ENCODE measurements around the gene PKMYT1.

DNA sequence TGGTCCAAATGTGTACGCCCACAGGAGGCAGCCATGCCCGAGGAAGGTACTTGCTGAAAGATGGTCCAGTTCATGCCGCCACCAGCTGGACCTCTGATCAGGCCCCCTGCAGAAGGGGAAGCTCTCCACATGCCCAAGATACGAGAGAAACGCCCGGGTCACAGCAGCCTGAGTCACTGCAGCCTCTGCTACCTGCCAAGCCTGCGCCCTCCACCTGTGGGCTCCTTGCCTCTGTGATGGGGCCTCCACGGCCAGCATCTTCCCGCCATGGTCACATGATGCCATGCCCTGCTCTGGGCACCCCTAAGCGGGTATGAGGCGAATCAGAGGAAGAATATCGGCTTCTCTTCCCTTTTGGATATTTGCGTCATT, 29.9 kb downstream of the PKMYT1 start:
- TF ChIP-seq POLR2A (IDR thresholded peaks at IDR 0.05) (no peak), CTCF (IDR thresholded peaks at IDR 0.05) (no peak)

Measured in thyroid gland (tissue), 4 donors.